Stomach (tissue), 9 donors: Measurements from ENCODE around the gene TAMM41. TPM values are rescaled to one million over a fixed set of nuclear protein-coding genes. Genes with fewer than 3 reads are reported as not detected.

Experiments used
- DNase-seq, 2 donors: peaks; one replicate each; pipeline versions ENCODE4 v3.0.0 to v3.0.0-alpha.2; 2013 to 2019
- H3K27ac ChIP-seq, 5 donors: fragments of 200-600 bp in 4 of 5; sonication (generic) in 4 of 5; one replicate each; pipeline ENCODE4 v1.5.1; 2013 to 2019; ENCODE audit warnings: mild to moderate bottlenecking in 1 of 5, moderate library complexity in 1 of 5
- H3K27me3 ChIP-seq, 3 donors: fragments of 200-600 bp; sonication (generic); one replicate each; pipeline ENCODE4 v1.5.1; 2017 to 2019; ENCODE audit warnings: mixed run types in 1 of 3
- H3K36me3 ChIP-seq, 4 donors: fragments of 200-600 bp; sonication (generic); 1 replicate in 3 of 4; 2 replicates in 1 of 4; pipeline ENCODE4 v1.5.1; 2016 to 2019
- H3K4me1 ChIP-seq, 4 donors: fragments of 200-600 bp; sonication (generic); one replicate each; pipeline ENCODE4 v1.5.1; 2016 to 2019
- H3K4me3 ChIP-seq, 4 donors: fragments of 200-600 bp; sonication (generic) in 3 of 4; one replicate each; pipeline ENCODE4 v1.5.1; 2016 to 2019; ENCODE audit warnings: mild to moderate bottlenecking in 1 of 4
- H3K9me3 ChIP-seq, 4 donors: fragments of 200-600 bp; sonication (generic); one replicate each; pipeline ENCODE4 v1.5.1; 2016 to 2019
- CTCF ChIP-seq, 7 experiments: fragments of 450-650 bp in 4 of 7; fragments of 200-600 bp in 3 of 7; sonication (generic) in 3 of 7; IDR thresholded peaks; one replicate each; pipeline ENCODE4 v1.5.1; 2016 to 2019; ENCODE audit warnings: antibody characterized with exemption in 7 of 7, control low read depth in 2 of 7, mild to moderate bottlenecking in 1 of 7
- EP300 ChIP-seq: sonication (generic); formaldehyde crosslinking; IDR thresholded peaks from one replicate; pipeline ENCODE4 v1.6.1; 2017; ENCODE audit warnings: antibody characterized with exemption
- POLR2A ChIP-seq, 4 donors: fragments of 450-650 bp; IDR thresholded peaks; one replicate each; pipeline ENCODE4 v1.6.1; 2016; ENCODE audit warnings: antibody characterized with exemption in 4 of 4, control low read depth in 2 of 4, mild to moderate bottlenecking in 1 of 4, moderate library complexity in 1 of 4
- POLR2AphosphoS5 ChIP-seq, 3 donors: sonication (generic); formaldehyde crosslinking; IDR thresholded peaks; one replicate each; pipeline ENCODE4 v1.6.1; 2016; ENCODE audit warnings: antibody characterized with exemption in 3 of 3
- WGBS, 5 donors: extraction: QIAGEN DNeasy Blood & Tissue Kit in 3 of 5; methylation state at CpG; one replicate each; pipeline versions ENCODE4 v1.1.5 to v1.1.7; 2013 to 2018; 5-methylcytosine and 5-hydroxymethylcytosine counted together
- intact Hi-C: fragments of 100-400 bp; cut with DNase I; formaldehyde crosslinking; loops from one replicate; pipeline ENCODE4 v1.15.1; 2023; ENCODE audit warnings: low total_unique reads
- polyA plus RNA-seq, 3 donors: library from polyadenylated mRNA; stranded (reverse); fragments of 200-250 nt; gene quantifications; one replicate each; pipeline ENCODE4 v1.2.3, GENCODE V29; 2013
- total RNA-seq, 5 donors: library from RNA; depleted of rRNA; stranded (reverse); fragments of >200 nt; gene quantifications; one replicate each; pipeline versions ENCODE4 v1.1.0 to v1.2.3, GENCODE V29; 2014 to 2016
- donor health status: healthy with polysubstance abuse.
- donor health status: Bipolar disorder and iron deficiency.
- donor health status: healthy.

The TAMM41 gene
- total and polyA plus RNA-seq, 8 donors = 4.3 to 22.9 (median 8.7) TPM

- Histone ChIP-seq H3K4me1 (peaks cover 13 to 34% (median 22%) of the 10 kb centered on the region in 4 donors), H3K27me3 (no peaks in the 10 kb centered on the region), H3K36me3 (peaks cover 22 to 45% (median 41%) of the 10 kb centered on the region in 4 donors), H3K4me3 (no peak overlapping the region), H3K27ac (no peak overlapping the region), H3K9me3 (no peaks in the 10 kb centered on the region)
- intact Hi-C loops = no loop called here
- no peak for DNase-seq
- WGBS, 5 donors = 68 to 78% (median 73%) methylated on average over 5 of the region's 5 CpGs
- TF ChIP-seq POLR2A (IDR thresholded peaks at IDR 0.05) (no peak), CTCF (IDR thresholded peaks at IDR 0.05) (no peak), POLR2AphosphoS5 (IDR thresholded peaks at IDR 0.05) (no peak), EP300 (no peak)
Measured at GRCh38 chr3:11844891-11845290, 1.8 kb downstream of the TAMM41 start.

GRCh38 chr3:11835028-11835639 lies 11.6 kb downstream of the TAMM41 start:
- no peak overlapping the region for H3K4me3 ChIP-seq
- no peak for TF ChIP-seq POLR2A (IDR thresholded peaks at IDR 0.05)
- no peak for TF ChIP-seq POLR2AphosphoS5 (IDR thresholded peaks at IDR 0.05)
- no peak for TF ChIP-seq EP300
- peak in 4 of 7 experiments; percentile 7 to 33 (median 17) for TF ChIP-seq CTCF (IDR thresholded peaks at IDR 0.05)
- peak in 1 of 2 donors; percentile 52 for DNase-seq
- intact Hi-C loops = no loop called here
- peaks cover 0 to 16% (median 4%) of the 10 kb centered on the region in 4 donors for H3K4me1 ChIP-seq
- peaks cover 18 to 85% (median 81%) of the 10 kb centered on the region in 4 donors for H3K36me3 ChIP-seq
- no peaks in the 10 kb centered on the region for H3K9me3 ChIP-seq
- H3K27ac ChIP-seq = no peak overlapping the region
- no peaks in the 10 kb centered on the region for H3K27me3 ChIP-seq

GRCh38 chr3:11832981-11833905 lies 13.4 kb downstream of the TAMM41 start:
- peak; percentile 56 to 66 for DNase-seq
- intact Hi-C loops = no loop called here
- no peaks in the 10 kb centered on the region for H3K27me3 ChIP-seq
- H3K27ac ChIP-seq = peak overlapping the region in 1 of 5 donors; percentile 5
- peaks cover 26 to 85% (median 81%) of the 10 kb centered on the region in 4 donors for H3K36me3 ChIP-seq
- TF ChIP-seq CTCF (IDR thresholded peaks at IDR 0.05) (no peak), POLR2AphosphoS5 (IDR thresholded peaks at IDR 0.05) (no peak), POLR2A (IDR thresholded peaks at IDR 0.05) (no peak), EP300 (no peak)
- peaks cover 0 to 16% (median 4%) of the 10 kb centered on the region in 4 donors for H3K4me1 ChIP-seq
- no peaks in the 10 kb centered on the region for H3K9me3 ChIP-seq
- WGBS, 5 donors = 28 to 47% (median 39%) methylated on average over 9 of the region's 9 CpGs
- no peak overlapping the region for H3K4me3 ChIP-seq

- 88 to 92% (median 91%) methylated on average over 7 of the region's 7 CpGs for WGBS, 5 donors
- H3K36me3 ChIP-seq = peaks cover 37 to 94% (median 90%) of the 10 kb centered on the region in 4 donors
- H3K27ac ChIP-seq = no peak overlapping the region
- no peaks in the 10 kb centered on the region for H3K9me3 ChIP-seq
- intact Hi-C loops = no loop called here
- peaks cover 0 to 16% (median 4%) of the 10 kb centered on the region in 4 donors for H3K4me1 ChIP-seq
- DNase-seq = no peak
- no peaks in the 10 kb centered on the region for H3K27me3 ChIP-seq
- TF ChIP-seq POLR2AphosphoS5 (IDR thresholded peaks at IDR 0.05) (no peak), EP300 (no peak), POLR2A (IDR thresholded peaks at IDR 0.05) (no peak), CTCF (IDR thresholded peaks at IDR 0.05) (no peak)
- no peak overlapping the region for H3K4me3 ChIP-seq
Measured at GRCh38 chr3:11829416-11829815, 17.3 kb downstream of the TAMM41 start.
